Measurements from ENCODE around the gene TET1. TPM values are rescaled to one million over a fixed set of nuclear protein-coding genes. Genes with fewer than 3 reads are reported as not detected.

Gene TET1
- total and polyA plus RNA-seq, 2 of the 13 experiments (the other 11 are each of a cell fraction or from before 2014, with no cell fraction given): 6.9 to 7.3 TPM

DNA sequence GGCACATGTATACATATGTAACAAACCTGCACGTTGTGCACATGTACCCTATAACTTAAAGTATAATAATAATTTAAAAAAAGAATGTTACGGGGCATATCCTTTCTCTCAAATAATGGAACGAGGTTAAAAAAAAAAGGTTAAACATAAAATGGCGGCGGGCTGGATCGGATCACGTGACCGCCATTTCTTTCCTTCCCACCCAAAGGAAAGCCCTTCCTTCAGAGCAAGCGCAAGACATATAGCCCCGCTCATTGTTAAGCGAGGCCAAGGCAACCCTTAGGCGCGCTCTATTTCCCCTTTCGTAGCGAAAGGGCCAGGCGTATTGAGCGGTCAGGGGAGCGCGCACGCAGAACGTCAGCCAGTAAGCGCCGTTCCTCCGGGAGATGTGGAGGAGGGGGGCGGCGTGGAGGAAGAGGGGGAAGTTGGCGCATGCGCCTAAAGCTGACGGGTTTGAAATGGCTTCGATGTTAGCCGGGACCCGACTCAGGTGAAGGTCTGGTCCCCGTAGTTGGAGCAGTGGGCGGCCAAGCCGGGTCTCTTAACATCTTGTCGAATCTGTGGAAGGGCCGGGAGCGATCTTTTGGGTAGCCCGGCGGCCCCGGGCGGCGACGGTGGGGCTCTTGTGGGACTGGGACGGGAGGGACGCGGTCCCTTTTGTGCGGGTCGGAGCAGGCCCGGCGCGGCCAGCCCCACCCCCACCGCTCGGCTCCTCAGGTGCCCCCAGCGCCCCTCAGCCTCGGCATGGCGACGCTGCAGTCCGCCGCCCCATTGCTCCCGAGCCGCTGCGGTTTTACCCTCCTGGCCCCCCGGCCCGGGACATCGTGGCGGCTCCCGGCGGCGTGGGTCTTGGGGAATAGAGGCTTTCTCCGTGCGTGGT, 160.9 kb downstream of the TET1 start, which contains the start of gene CCAR1 (continued):
- TF ChIP-seq MXD1 (CRISPR knock-in tag; IDR thresholded peaks at IDR 0.05) (peak; percentile 31; the same call in 1 of the 2 replicates), ISX (CRISPR knock-in tag; conservative IDR thresholded peaks at IDR 0.05) (0 out of 2 replicates have a peak, but pooled peaks have one; percentile 63), NFIB (CRISPR knock-in tag; IDR thresholded peaks at IDR 0.05; ENCODE audit: borderline replicate concordance) (no peak), ZNF382 (CRISPR knock-in tag; IDR thresholded peaks at IDR 0.05; ENCODE audit: borderline replicate concordance) (no peak), BRF2 (CRISPR knock-in tag; IDR thresholded peaks at IDR 0.05) (peak; percentile 87), ZBTB39 (CRISPR knock-in tag; IDR thresholded peaks at IDR 0.05) (0 out of 2 replicates have a peak, but pooled peaks have one; percentile 28), ZNF724P (CRISPR knock-in tag; IDR thresholded peaks at IDR 0.05; ENCODE audit: borderline replicate concordance) (peak; percentile 87; the same call in 1 of the 2 replicates), RCOR2 (CRISPR knock-in tag; IDR thresholded peaks at IDR 0.05) (0 out of 2 replicates have a peak, but pooled peaks have one; percentile 34), ZNF749 (CRISPR knock-in tag; IDR thresholded peaks at IDR 0.05; ENCODE audit: borderline replicate concordance) (no peak), KLF12 (CRISPR knock-in tag; IDR thresholded peaks at IDR 0.05; ENCODE audit: borderline replicate concordance) (peak; percentile 65), YEATS2 (CRISPR knock-in tag; IDR thresholded peaks at IDR 0.05; ENCODE audit: borderline replicate concordance) (peak; percentile 59; the same call in 1 of the 2 replicates), ZNF558 (CRISPR knock-in tag; IDR thresholded peaks at IDR 0.05; ENCODE audit: borderline replicate concordance) (no peak; the same call in 1 of the 2 replicates), ZNF883 (CRISPR knock-in tag; IDR thresholded peaks at IDR 0.05; ENCODE audit: not compliant biosample characterization) (peak; percentile 71), ZNF569 (CRISPR knock-in tag; IDR thresholded peaks at IDR 0.05; ENCODE audit: borderline replicate concordance) (peak; percentile 50; the same call in 1 of the 2 replicates), ZSCAN31 (CRISPR knock-in tag; IDR thresholded peaks at IDR 0.05; ENCODE audit: low read depth) (no peak), KAT7 (CRISPR knock-in tag; IDR thresholded peaks at IDR 0.05; ENCODE audit: borderline replicate concordance) (peak; percentile 88), PAWR (CRISPR knock-in tag; IDR thresholded peaks at IDR 0.05; ENCODE audit: borderline replicate concordance) (no peak)
- TF ChIP-seq, protein P1, sequence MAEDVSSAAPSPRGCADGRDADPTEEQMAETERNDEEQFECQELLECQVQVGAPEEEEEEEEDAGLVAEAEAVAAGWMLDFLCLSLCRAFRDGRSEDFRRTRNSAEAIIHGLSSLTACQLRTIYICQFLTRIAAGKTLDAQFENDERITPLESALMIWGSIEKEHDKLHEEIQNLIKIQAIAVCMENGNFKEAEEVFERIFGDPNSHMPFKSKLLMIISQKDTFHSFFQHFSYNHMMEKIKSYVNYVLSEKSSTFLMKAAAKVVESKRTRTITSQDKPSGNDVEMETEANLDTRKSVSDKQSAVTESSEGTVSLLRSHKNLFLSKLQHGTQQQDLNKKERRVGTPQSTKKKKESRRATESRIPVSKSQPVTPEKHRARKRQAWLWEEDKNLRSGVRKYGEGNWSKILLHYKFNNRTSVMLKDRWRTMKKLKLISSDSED (CRISPR knock-in tag; IDR thresholded peaks at IDR 0.05): no peak
- TF ChIP-seq, protein P2, sequence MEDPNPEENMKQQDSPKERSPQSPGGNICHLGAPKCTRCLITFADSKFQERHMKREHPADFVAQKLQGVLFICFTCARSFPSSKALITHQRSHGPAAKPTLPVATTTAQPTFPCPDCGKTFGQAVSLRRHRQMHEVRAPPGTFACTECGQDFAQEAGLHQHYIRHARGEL (CRISPR knock-in tag; IDR thresholded peaks at IDR 0.05): 0 out of 2 replicates have a peak, but pooled peaks have one; percentile 65
- TF ChIP-seq, protein P3, sequence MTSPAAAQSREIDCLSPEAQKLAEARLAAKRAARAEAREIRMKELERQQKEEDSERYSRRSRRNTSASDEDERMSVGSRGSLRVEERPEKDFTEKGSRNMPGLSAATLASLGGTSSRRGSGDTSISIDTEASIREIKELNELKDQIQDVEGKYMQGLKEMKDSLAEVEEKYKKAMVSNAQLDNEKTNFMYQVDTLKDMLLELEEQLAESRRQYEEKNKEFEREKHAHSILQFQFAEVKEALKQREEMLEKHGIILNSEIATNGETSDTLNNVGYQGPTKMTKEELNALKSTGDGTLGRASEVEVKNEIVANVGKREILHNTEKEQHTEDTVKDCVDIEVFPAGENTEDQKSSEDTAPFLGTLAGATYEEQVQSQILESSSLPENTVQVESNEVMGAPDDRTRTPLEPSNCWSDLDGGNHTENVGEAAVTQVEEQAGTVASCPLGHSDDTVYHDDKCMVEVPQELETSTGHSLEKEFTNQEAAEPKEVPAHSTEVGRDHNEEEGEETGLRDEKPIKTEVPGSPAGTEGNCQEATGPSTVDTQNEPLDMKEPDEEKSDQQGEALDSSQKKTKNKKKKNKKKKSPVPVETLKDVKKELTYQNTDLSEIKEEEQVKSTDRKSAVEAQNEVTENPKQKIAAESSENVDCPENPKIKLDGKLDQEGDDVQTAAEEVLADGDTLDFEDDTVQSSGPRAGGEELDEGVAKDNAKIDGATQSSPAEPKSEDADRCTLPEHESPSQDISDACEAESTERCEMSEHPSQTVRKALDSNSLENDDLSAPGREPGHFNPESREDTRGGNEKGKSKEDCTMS (CRISPR knock-in tag; conservative IDR thresholded peaks at IDR 0.05): no peak

All from HepG2 (cell line).